H9 (cell line): Measurements from ENCODE around the gene OGFR. TPM values are rescaled to one million over a fixed set of nuclear protein-coding genes. Genes with fewer than 3 reads are reported as not detected.

Experiments
- DNase-seq: peaks from one replicate; pipeline ENCODE4 v3.0.0-alpha.2; 2017
- H2AFZ ChIP-seq: one replicate; pipeline ENCODE4 v1.6.1; 2013; ENCODE audit warnings: mild to moderate bottlenecking, low read length, control low read depth, moderate library complexity
- H2AK5ac ChIP-seq: 2 replicates; pipeline ENCODE4 v1.6.1; 2013; ENCODE audit warnings: low read length, control low read depth, mixed read lengths; ENCODE audit not compliant: insufficient read length
- H2BK120ac ChIP-seq: one replicate; pipeline ENCODE4 v1.6.1; 2013; ENCODE audit warnings: low read depth, mild to moderate bottlenecking, low read length, control low read depth, inconsistent platforms; ENCODE audit not compliant: poor library complexity, severe bottlenecking
- H2BK12ac ChIP-seq: 2 replicates; pipeline ENCODE4 v1.6.1; 2013; ENCODE audit warnings: low read length, control low read depth, mixed read lengths, low read depth; ENCODE audit not compliant: insufficient read length
- H2BK15ac ChIP-seq: 2 replicates; pipeline ENCODE4 v1.6.1; 2013; ENCODE audit warnings: low read depth, low read length, control low read depth
- H2BK20ac ChIP-seq: one replicate; pipeline ENCODE4 v1.6.1; 2013; ENCODE audit warnings: low read depth, mild to moderate bottlenecking, low read length, control low read depth, inconsistent platforms; ENCODE audit not compliant: poor library complexity, severe bottlenecking
- H2BK5ac ChIP-seq: 2 replicates; pipeline ENCODE4 v1.6.1; 2013; ENCODE audit warnings: low read length, control low read depth, mixed read lengths; ENCODE audit not compliant: insufficient read length
- H3K14ac ChIP-seq: 2 replicates; pipeline ENCODE4 v1.6.1; 2013; ENCODE audit warnings: low read length, control low read depth; ENCODE audit not compliant: insufficient read depth
- H3K18ac ChIP-seq: 2 replicates; pipeline ENCODE4 v1.6.1; 2013; ENCODE audit warnings: low read depth, mild to moderate bottlenecking, mixed read lengths, low read length, control low read depth; ENCODE audit not compliant: insufficient read length
- H3K23ac ChIP-seq: 2 replicates; pipeline ENCODE4 v1.6.1; 2013; ENCODE audit warnings: low read length, control low read depth, mixed read lengths, low read depth; ENCODE audit not compliant: insufficient read length
- H3K23me2 ChIP-seq: 2 replicates; pipeline ENCODE4 v1.6.1; 2013; ENCODE audit warnings: low read depth, mild to moderate bottlenecking, mixed read lengths, low read length, control low read depth; ENCODE audit not compliant: insufficient read length, poor library complexity, severe bottlenecking
- H3K27ac ChIP-seq: 2 replicates; pipeline ENCODE4 v1.5.1; 2013; ENCODE audit warnings: low read length, control low read depth, mixed read lengths, low read depth; ENCODE audit not compliant: insufficient read length
- H3K27me3 ChIP-seq: 2 replicates; pipeline ENCODE4 v1.6.1; 2013; ENCODE audit warnings: low read length, control low read depth, inconsistent platforms; ENCODE audit not compliant: insufficient read depth
- H3K4ac ChIP-seq: 2 replicates; pipeline ENCODE4 v1.6.1; 2013; ENCODE audit warnings: low read depth, mild to moderate bottlenecking, control low read depth, inconsistent platforms, low read length, moderate library complexity
- H3K4me1 ChIP-seq: 2 replicates; pipeline ENCODE4 v1.6.1; 2013; ENCODE audit warnings: low read length, control low read depth, inconsistent platforms; ENCODE audit not compliant: insufficient read depth
- H3K4me2 ChIP-seq: 2 replicates; pipeline ENCODE4 v1.6.1; 2013; ENCODE audit warnings: low read length, control low read depth, mixed read lengths; ENCODE audit not compliant: insufficient read length, insufficient read depth
- H3K56ac ChIP-seq: 2 replicates; pipeline ENCODE4 v1.6.1; 2013; ENCODE audit warnings: low read depth, mild to moderate bottlenecking, mixed read lengths, low read length, control low read depth; ENCODE audit not compliant: insufficient read length
- H3K79me1 ChIP-seq: 2 replicates; pipeline ENCODE4 v1.6.1; 2013; ENCODE audit warnings: low read depth, mild to moderate bottlenecking, moderate library complexity, low read length, control low read depth, inconsistent platforms; ENCODE audit not compliant: insufficient read depth, poor library complexity, severe bottlenecking
- H3K79me2 ChIP-seq: 2 replicates; pipeline ENCODE4 v1.6.1; 2013; ENCODE audit warnings: low read length, control low read depth, inconsistent platforms; ENCODE audit not compliant: insufficient read depth
- H3K9ac ChIP-seq: 2 replicates; pipeline ENCODE4 v1.6.1; 2013; ENCODE audit warnings: low read length, control low read depth, mixed read lengths; ENCODE audit not compliant: insufficient read length; ENCODE audit errors: extremely low read depth
- H3K9me3 ChIP-seq: one replicate; pipeline ENCODE4 v1.6.1; 2013; ENCODE audit warnings: low read depth, low read length, inconsistent platforms; ENCODE audit not compliant: control insufficient read depth
- H3T11ph ChIP-seq: one replicate; pipeline ENCODE4 v1.6.1; 2013; ENCODE audit warnings: mild to moderate bottlenecking, low read length, control low read depth, inconsistent platforms
- H4K20me1 ChIP-seq: one replicate; pipeline ENCODE4 v1.6.1; 2013; ENCODE audit not compliant: control insufficient read depth, insufficient read length, insufficient read depth
- H4K5ac ChIP-seq: 2 replicates; pipeline ENCODE4 v1.6.1; 2013; ENCODE audit warnings: low read depth, mild to moderate bottlenecking, mixed read lengths, low read length, control low read depth; ENCODE audit not compliant: insufficient read length
- H4K8ac ChIP-seq: replicated peaks from 2 replicates; pipeline ENCODE4 v1.6.1; 2013; ENCODE audit warnings: low read length, control low read depth, mixed read lengths, low read depth; ENCODE audit not compliant: insufficient read length
- H4K91ac ChIP-seq: 2 replicates; pipeline ENCODE4 v1.6.1; 2013; ENCODE audit warnings: low read depth, mild to moderate bottlenecking, moderate library complexity, mixed read lengths, low read length, control low read depth; ENCODE audit not compliant: insufficient read length
- H3K27ac Mint-ChIP-seq, 3 experiments: 2 replicates in 2 of 3; 3 replicates in 1 of 3; pipeline ENCODE4 v1.8.0; 2020 to 2021; ENCODE audit warnings: mixed read lengths in 3 of 3, mild to moderate bottlenecking in 1 of 3, moderate library complexity in 1 of 3
- H3K27me3 Mint-ChIP-seq: 2 replicates; pipeline ENCODE4 v1.8.0; 2021; ENCODE audit warnings: low read depth, mild to moderate bottlenecking, moderate library complexity, mixed read lengths
- H3K36me3 Mint-ChIP-seq, 3 experiments: 2 replicates in 2 of 3; 3 replicates in 1 of 3; pipeline ENCODE4 v1.8.0; 2020 to 2021; ENCODE audit warnings: low read depth in 3 of 3, mixed read lengths in 3 of 3; ENCODE audit not compliant: insufficient read depth in 1 of 3
- H3K4me1 Mint-ChIP-seq, 2 experiments: 2 replicates each; pipeline ENCODE4 v1.8.0; 2020; ENCODE audit warnings: mixed read lengths in 2 of 2
- H3K4me3 Mint-ChIP-seq, 2 experiments: 2 replicates in 1 of 2; 3 replicates in 1 of 2; pipeline ENCODE4 v1.8.0; 2020 to 2021; ENCODE audit warnings: mild to moderate bottlenecking in 2 of 2, mixed read lengths in 2 of 2, moderate library complexity in 1 of 2
- H3K9me3 Mint-ChIP-seq, 2 experiments: 2 replicates in 1 of 2; 3 replicates in 1 of 2; pipeline ENCODE4 v1.8.0; 2020; ENCODE audit warnings: mild to moderate bottlenecking in 2 of 2, mixed read lengths in 2 of 2, moderate library complexity in 1 of 2
- CTCF ChIP-seq: fragments of 200-600 bp; sonication (generic); conservative IDR thresholded peaks from 3 replicates; pipeline ENCODE4 v1.8.0; 2021; ENCODE audit warnings: antibody characterized with exemption, mild to moderate bottlenecking
- whole genome bisulfite sequencing: extraction: QIAGEN DNeasy Blood & Tissue Kit; methylation state at CpG from one replicate; pipeline ENCODE4 v1.1.7; 2013; ENCODE audit warnings: missing lambda C conversion rate, low lambda C conversion rate, mixed read lengths; ENCODE audit not compliant: insufficient read length; ENCODE audit errors: extremely low coverage; 5-methylcytosine and 5-hydroxymethylcytosine counted together
- total RNA-seq: library from RNA; stranded (reverse); gene quantifications from 2 replicates; pipeline ENCODE4 v1.2.1, GENCODE V29; 2021

OGFR gene
- total RNA-seq, 1 experiment from 2014 or later: 33.1 TPM

GRCh38 chr20:62831361-62831788 lies 26.7 kb downstream of the OGFR start:
- Histone ChIP-seq H3K4ac (no peak overlapping the region), H2BK12ac (no peak overlapping the region), H3K4me1 (peaks cover 2% of the 10 kb centered on the region; the same call in 1 of the 2 replicates), H3K56ac (no peak overlapping the region), H3T11ph (no peak overlapping the region), H4K8ac (no peak overlapping the region), H2AK5ac (no peak overlapping the region), H4K5ac (no peak overlapping the region), H2BK120ac (no peak overlapping the region), H4K20me1 (no peaks in the 10 kb centered on the region), H3K79me2 (no peaks in the 10 kb centered on the region), H3K9ac (no peak overlapping the region), H4K91ac (no peak overlapping the region), H3K79me1 (no peaks in the 10 kb centered on the region), H3K23ac (no peak overlapping the region), H3K9me3 (no peaks in the 10 kb centered on the region), H3K14ac (no peak overlapping the region), H2BK5ac (no peak overlapping the region), H3K18ac (no peak overlapping the region), H3K27ac (no peak overlapping the region), H3K4me2 (no peak overlapping the region), H3K27me3 (no peaks in the 10 kb centered on the region), H2BK15ac (no peak overlapping the region), H2AFZ (no peak overlapping the region), H3K23me2 (no peaks in the 10 kb centered on the region), H2BK20ac (no peak overlapping the region)
- peaks cover 0 to 38% (median 19%) of the 10 kb centered on the region in 3 experiments; a peak in 4 of 7 replicates for H3K36me3 Mint-ChIP-seq
- H3K9me3 Mint-ChIP-seq: 0 out of 5 replicates have a peak, but pooled peaks cover 0 to 3% of the 10 kb centered on the region in 2 experiments
- H3K27ac Mint-ChIP-seq: peak overlapping the region in 2 of 3 experiments; percentile 65 to 96; a peak in 3 of 7 replicates
- H3K4me3 Mint-ChIP-seq: no peak overlapping the region
- peaks cover 12 to 25% of the 10 kb centered on the region in 2 experiments for H3K4me1 Mint-ChIP-seq
- DNase-seq: no peak
- TF ChIP-seq CTCF: no peak
- no CpG with 5 or more reads among the region's 10 CpGs for WGBS
- no peaks in the 10 kb centered on the region for H3K27me3 Mint-ChIP-seq
